OCI-LY1 (cell line): Measurements from ENCODE around the gene PTPN13.

ENCODE experiments used
- H2AFZ ChIP-seq: fragments of 200-600 bp; sonication (generic), shearing (Covaris generic); 2 replicates; pipeline ENCODE4 v1.6.0; 2014; ENCODE audit warnings: antibody characterized with exemption, mild to moderate bottlenecking, low read length
- H3F3A ChIP-seq: fragments of 200-600 bp; sonication (generic), shearing (Covaris generic); 2 replicates; pipeline ENCODE4 v1.6.0; 2014; ENCODE audit warnings: mild to moderate bottlenecking, antibody characterized with exemption, low read length, moderate library complexity; ENCODE audit not compliant: insufficient read depth
- H3K27ac ChIP-seq: fragments of 200-600 bp; sonication (generic); 2 replicates; pipeline ENCODE4 v1.5.1; 2014; ENCODE audit warnings: low read length, mixed run types, mild to moderate bottlenecking, low read depth; ENCODE audit not compliant: poor library complexity, severe bottlenecking
- H3K27me3 ChIP-seq: fragments of 200-600 bp; sonication (generic); 2 replicates; pipeline ENCODE4 v1.6.0; 2014; ENCODE audit warnings: antibody characterized with exemption, mild to moderate bottlenecking, low read length, moderate library complexity; ENCODE audit not compliant: insufficient read depth
- H3K36me3 ChIP-seq: fragments of 200-600 bp; sonication (generic); 2 replicates; pipeline ENCODE4 v1.6.1; 2014; ENCODE audit warnings: mild to moderate bottlenecking, antibody characterized with exemption, low read length, moderate library complexity, mixed read lengths; ENCODE audit not compliant: insufficient read depth
- H3K4me1 ChIP-seq: fragments of 200-600 bp; sonication (generic); 2 replicates; pipeline ENCODE4 v1.5.1; 2014; ENCODE audit warnings: mild to moderate bottlenecking, low read length, moderate library complexity; ENCODE audit not compliant: insufficient read depth, severe bottlenecking
- H3K4me2 ChIP-seq: fragments of 200-600 bp; sonication (generic), shearing (Covaris generic); 2 replicates; pipeline ENCODE4 v1.6.1; 2014; ENCODE audit warnings: low read length
- H3K4me3 ChIP-seq: fragments of 200-600 bp; sonication (generic); 2 replicates; pipeline ENCODE4 v1.5.1; 2014; ENCODE audit warnings: low read length, low read depth, mild to moderate bottlenecking, mixed read lengths; ENCODE audit not compliant: poor library complexity, severe bottlenecking
- H3K79me2 ChIP-seq: fragments of 200-600 bp; shearing (Covaris generic); 2 replicates; pipeline ENCODE4 v1.6.1; 2016; ENCODE audit warnings: mixed run types, low read length, mixed read lengths; ENCODE audit not compliant: insufficient read depth
- H3K9ac ChIP-seq: fragments of 200-600 bp; sonication (generic), shearing (Covaris generic); 2 replicates; pipeline ENCODE4 v1.6.1; 2014; ENCODE audit warnings: mild to moderate bottlenecking, low read length, mixed read lengths
- H3K9me2 ChIP-seq: fragments of 200-600 bp; sonication (generic), shearing (Covaris generic); 2 replicates; pipeline ENCODE4 v1.6.1; 2014; ENCODE audit warnings: low read depth, mild to moderate bottlenecking, low read length, mixed read lengths
- H3K9me3 ChIP-seq: fragments of 200-600 bp; shearing (Covaris generic); 2 replicates; pipeline ENCODE4 v1.6.1; 2014; ENCODE audit warnings: low read length, mixed read lengths
- H4K20me1 ChIP-seq: fragments of 200-600 bp; sonication (generic), shearing (Covaris generic); 2 replicates; pipeline ENCODE4 v1.6.0; 2016; ENCODE audit warnings: mild to moderate bottlenecking, low read length; ENCODE audit not compliant: insufficient read depth
- CTCF ChIP-seq: fragments of 200-600 bp; sonication (generic), shearing (Covaris generic); IDR thresholded peaks from 2 replicates; pipeline ENCODE4 v1.5.1; 2017; ENCODE audit warnings: mild to moderate bottlenecking, antibody characterized with exemption, low read length, moderate library complexity, mixed read lengths
- EZH2 ChIP-seq: fragments of 200-600 bp; sonication (generic), shearing (Covaris generic); IDR thresholded peaks from 2 replicates; pipeline ENCODE4 v1.8.0; 2017; ENCODE audit warnings: borderline replicate concordance, mixed run types, mild to moderate bottlenecking, antibody characterized with exemption, low read length, moderate library complexity, mixed read lengths

PTPN13 gene

DNA sequence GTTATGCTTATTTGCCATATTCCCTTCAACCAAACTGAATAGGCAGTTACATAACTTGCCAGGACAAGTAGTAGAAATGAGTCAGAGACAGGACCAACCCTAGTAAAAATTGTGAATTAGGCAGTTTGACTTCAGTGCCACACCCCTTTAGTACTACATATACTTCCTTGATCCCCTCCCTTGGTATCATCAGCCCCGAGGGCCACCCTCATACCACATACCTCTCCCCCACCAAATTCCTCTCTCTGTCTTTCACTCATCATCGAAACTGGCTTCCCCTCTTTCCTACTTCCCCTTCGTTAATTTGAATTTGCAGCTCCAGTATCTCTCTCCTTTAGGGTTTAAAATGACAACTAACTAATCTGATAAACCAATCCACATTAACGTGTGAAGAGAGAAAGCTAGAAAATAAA, 7.9 kb upstream of the PTPN13 start:
- Histone ChIP-seq H3K27ac (no peak overlapping the region), H3K9me2 (no peaks in the 10 kb centered on the region), H2AFZ (no peak overlapping the region), H3K4me2 (no peak overlapping the region), H3K27me3 (no peaks in the 10 kb centered on the region), H3K9me3 (no peaks in the 10 kb centered on the region), H3K9ac (no peak overlapping the region), H3K36me3 (no peaks in the 10 kb centered on the region), H3K4me3 (no peak overlapping the region), H4K20me1 (no peaks in the 10 kb centered on the region), H3F3A (no peaks in the 10 kb centered on the region), H3K79me2 (no peaks in the 10 kb centered on the region), H3K4me1 (no peaks in the 10 kb centered on the region)
- no peak for TF ChIP-seq EZH2
- no peak for TF ChIP-seq CTCF

DNA sequence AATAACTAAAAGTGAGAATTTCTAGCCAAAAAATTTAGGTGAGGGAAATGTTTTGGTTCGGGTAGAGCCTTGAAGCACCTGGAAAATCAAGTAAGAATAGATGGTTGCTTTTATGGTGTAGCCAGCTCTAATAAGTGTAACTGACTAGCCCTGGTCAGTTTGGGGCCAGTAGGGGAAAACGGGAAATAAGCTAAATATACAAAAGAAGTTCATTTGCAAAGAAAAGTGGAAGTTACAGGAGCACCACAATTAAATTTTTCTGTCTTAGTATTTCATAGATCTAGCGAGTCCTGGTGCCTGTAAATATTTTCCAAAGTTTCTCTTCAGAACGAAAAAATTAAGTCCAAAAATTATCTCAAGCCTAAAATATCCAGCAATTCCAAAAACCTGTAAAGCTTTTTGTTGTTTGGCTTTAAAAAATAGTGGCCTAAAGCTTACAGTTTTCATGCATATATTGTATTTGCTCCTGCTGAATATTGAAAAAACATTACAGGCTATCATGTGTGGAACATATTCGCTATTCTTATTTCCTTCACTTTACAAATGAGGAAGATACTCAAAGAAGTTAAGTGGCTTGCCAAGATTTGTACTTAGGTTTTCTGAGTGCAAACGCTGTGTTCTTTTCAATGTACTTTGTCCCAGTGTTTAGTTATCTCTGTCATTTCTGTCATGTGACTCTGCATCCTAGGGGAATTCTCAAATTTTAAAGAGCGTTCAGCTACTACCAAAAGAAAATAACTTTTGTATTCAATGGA, 7.3 kb upstream of the PTPN13 start:
- no peaks in the 10 kb centered on the region for H3K4me1 ChIP-seq
- no peaks in the 10 kb centered on the region for H3K79me2 ChIP-seq
- H3K9ac ChIP-seq: no peak overlapping the region
- no peaks in the 10 kb centered on the region for H3K36me3 ChIP-seq
- H3K9me2 ChIP-seq: no peaks in the 10 kb centered on the region
- H3K9me3 ChIP-seq: no peaks in the 10 kb centered on the region
- H4K20me1 ChIP-seq: no peaks in the 10 kb centered on the region
- no peak overlapping the region for H3K4me2 ChIP-seq
- H3K27me3 ChIP-seq: no peaks in the 10 kb centered on the region
- H3K27ac ChIP-seq: no peak overlapping the region
- H2AFZ ChIP-seq: no peak overlapping the region
- H3F3A ChIP-seq: no peaks in the 10 kb centered on the region
- no peak overlapping the region for H3K4me3 ChIP-seq
- TF ChIP-seq CTCF: no peak
- no peak for TF ChIP-seq EZH2

- Histone ChIP-seq H3F3A (no peaks in the 10 kb centered on the region), H3K27ac (no peak overlapping the region), H3K4me1 (no peaks in the 10 kb centered on the region), H3K9ac (no peak overlapping the region), H3K27me3 (no peaks in the 10 kb centered on the region), H3K79me2 (no peaks in the 10 kb centered on the region), H3K4me2 (no peak overlapping the region), H3K9me3 (no peaks in the 10 kb centered on the region), H3K9me2 (no peaks in the 10 kb centered on the region), H3K4me3 (no peak overlapping the region), H2AFZ (no peak overlapping the region), H3K36me3 (no peaks in the 10 kb centered on the region), H4K20me1 (no peaks in the 10 kb centered on the region)
- TF ChIP-seq EZH2: no peak
Measured at GRCh38 chr4:86587381-86588140, 6.6 kb upstream of the PTPN13 start.
